Thoracic aorta (tissue), 2 donors: ENCODE measurements around the gene SLC6A4. TPM values are rescaled to one million over a fixed set of nuclear protein-coding genes. Genes with fewer than 3 reads are reported as not detected.

Experiments
- ATAC-seq: fragments of 150-250 bp; one replicate; pipeline ENCODE4 v1.8.0; 2017; ENCODE audit warnings: low read depth; ENCODE audit not compliant: insufficient number of reproducible peaks, low FRiP score
- DNase-seq: peaks from one replicate; pipeline ENCODE4 v3.0.0-alpha.2; 2020; ENCODE audit warnings: low spot score
- H3K27ac ChIP-seq, 2 donors: fragments of 200-600 bp; sonication (generic); 1 replicate in 1 of 2; 2 replicates in 1 of 2; pipeline ENCODE4 v1.5.1; 2016; ENCODE audit warnings: mild to moderate bottlenecking in 2 of 2, moderate library complexity in 2 of 2
- H3K27me3 ChIP-seq: fragments of 200-600 bp; sonication (generic); replicated peaks from 2 replicates; pipeline ENCODE4 v1.6.0; 2016; ENCODE audit warnings: mild to moderate bottlenecking; ENCODE audit not compliant: insufficient read depth
- H3K36me3 ChIP-seq: fragments of 200-600 bp; sonication (generic); one replicate; pipeline ENCODE4 v1.5.1; 2016
- H3K4me1 ChIP-seq, 2 donors: fragments of 200-600 bp; sonication (generic); 1 replicate in 1 of 2; 2 replicates in 1 of 2; pipeline versions ENCODE4 v1.5.1 to v1.6.0; 2016; ENCODE audit warnings: low read depth in 2 of 2, mild to moderate bottlenecking in 1 of 2; ENCODE audit not compliant: control insufficient read depth in 1 of 2
- H3K4me3 ChIP-seq: fragments of 200-600 bp; sonication (generic); 2 replicates; pipeline ENCODE4 v1.5.1; 2016; ENCODE audit warnings: mild to moderate bottlenecking
- H3K9me3 ChIP-seq: fragments of 200-600 bp; sonication (generic); 2 replicates; pipeline ENCODE4 v1.5.1; 2016
- total RNA-seq, 2 donors: library from RNA; depleted of rRNA; stranded (reverse); fragments of >200 nt; gene quantifications; one replicate each; pipeline versions ENCODE4 v1.1.0 to v1.2.3, GENCODE V29; 2016
- TF ChIP-seq, protein P1 (sequence below): fragments of 200-600 bp; sonication (generic); IDR thresholded peaks from one replicate; pipeline ENCODE4 v1.5.1; 2019; ENCODE audit warnings: antibody characterized with exemption

SLC6A4 gene
- total RNA-seq, 2 donors from 2014 or later = 1.6 to 15.2 TPM

DNA sequence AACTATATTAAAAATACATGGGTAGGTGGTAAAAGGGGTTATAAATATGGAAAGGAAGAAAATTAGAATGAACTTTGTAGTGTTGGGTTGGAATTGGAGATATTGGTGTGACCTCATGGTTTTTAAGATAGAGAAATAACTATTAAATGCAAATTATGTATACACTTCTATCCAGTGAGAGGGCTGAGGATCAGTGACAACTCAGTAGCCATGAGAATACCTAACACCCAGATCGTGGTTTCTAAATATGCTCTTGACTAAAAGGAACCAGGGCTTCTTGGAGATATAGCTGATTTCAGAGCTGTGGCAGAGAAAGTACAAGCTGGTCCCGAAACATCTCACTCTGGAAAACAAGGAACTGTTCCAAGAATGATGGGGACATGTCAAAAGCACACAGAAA is 44.4 kb downstream of the SLC6A4 start:
- TF ChIP-seq, protein P1, sequence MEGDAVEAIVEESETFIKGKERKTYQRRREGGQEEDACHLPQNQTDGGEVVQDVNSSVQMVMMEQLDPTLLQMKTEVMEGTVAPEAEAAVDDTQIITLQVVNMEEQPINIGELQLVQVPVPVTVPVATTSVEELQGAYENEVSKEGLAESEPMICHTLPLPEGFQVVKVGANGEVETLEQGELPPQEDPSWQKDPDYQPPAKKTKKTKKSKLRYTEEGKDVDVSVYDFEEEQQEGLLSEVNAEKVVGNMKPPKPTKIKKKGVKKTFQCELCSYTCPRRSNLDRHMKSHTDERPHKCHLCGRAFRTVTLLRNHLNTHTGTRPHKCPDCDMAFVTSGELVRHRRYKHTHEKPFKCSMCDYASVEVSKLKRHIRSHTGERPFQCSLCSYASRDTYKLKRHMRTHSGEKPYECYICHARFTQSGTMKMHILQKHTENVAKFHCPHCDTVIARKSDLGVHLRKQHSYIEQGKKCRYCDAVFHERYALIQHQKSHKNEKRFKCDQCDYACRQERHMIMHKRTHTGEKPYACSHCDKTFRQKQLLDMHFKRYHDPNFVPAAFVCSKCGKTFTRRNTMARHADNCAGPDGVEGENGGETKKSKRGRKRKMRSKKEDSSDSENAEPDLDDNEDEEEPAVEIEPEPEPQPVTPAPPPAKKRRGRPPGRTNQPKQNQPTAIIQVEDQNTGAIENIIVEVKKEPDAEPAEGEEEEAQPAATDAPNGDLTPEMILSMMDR = no peak
- peaks cover 6% of the 10 kb centered on the region for H3K36me3 ChIP-seq
- H3K27me3 ChIP-seq = no peaks in the 10 kb centered on the region
- H3K4me3 ChIP-seq = no peak overlapping the region
- ATAC-seq (no peak), DNase-seq (no peak)
- H3K27ac ChIP-seq = no peak overlapping the region
- H3K9me3 ChIP-seq = no peaks in the 10 kb centered on the region
- H3K4me1 ChIP-seq = no peaks in the 10 kb centered on the region

DNA sequence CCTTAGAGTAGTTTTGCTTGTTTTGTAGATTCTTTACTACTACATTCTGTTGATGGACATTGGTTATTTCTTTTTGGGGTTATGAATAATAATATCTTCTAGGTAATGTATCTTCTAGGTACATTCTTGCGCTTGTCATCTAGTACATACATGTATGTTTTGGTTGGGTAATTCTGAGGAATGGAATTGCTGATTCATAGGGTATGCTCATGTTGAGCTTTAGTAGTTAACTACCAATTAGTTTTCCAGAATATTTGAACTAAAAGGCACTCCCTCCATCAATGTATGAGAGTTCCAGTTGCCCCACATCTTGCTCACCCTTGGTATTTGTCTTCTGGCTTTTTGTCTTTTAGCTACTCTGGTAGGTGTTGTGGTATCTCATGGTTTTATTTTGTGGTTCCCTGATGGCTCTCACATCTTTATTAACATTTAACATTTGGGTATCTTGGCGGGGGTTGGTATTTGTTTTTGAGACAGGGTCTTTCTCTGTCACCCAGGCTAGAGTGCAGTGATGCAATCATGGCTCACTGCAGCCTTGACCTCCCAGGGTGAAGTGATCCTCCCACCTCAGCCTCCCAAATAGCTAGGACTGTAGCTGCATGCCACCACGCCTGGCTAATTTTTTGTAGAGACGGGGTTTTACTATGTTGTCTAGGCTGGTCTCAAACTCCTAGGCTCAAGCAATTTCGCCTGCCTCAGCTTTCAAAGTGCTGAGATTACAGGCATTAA is 47.1 kb downstream of the SLC6A4 start:
- peaks cover 21% of the 10 kb centered on the region for H3K36me3 ChIP-seq
- no peaks in the 10 kb centered on the region for H3K9me3 ChIP-seq
- DNase-seq = no peak
- ATAC-seq = no peak
- H3K27me3 ChIP-seq = no peaks in the 10 kb centered on the region
- H3K4me1 ChIP-seq = no peaks in the 10 kb centered on the region
- TF ChIP-seq, protein P1 = no peak
- no peak overlapping the region for H3K4me3 ChIP-seq
- H3K27ac ChIP-seq = no peak overlapping the region

DNA sequence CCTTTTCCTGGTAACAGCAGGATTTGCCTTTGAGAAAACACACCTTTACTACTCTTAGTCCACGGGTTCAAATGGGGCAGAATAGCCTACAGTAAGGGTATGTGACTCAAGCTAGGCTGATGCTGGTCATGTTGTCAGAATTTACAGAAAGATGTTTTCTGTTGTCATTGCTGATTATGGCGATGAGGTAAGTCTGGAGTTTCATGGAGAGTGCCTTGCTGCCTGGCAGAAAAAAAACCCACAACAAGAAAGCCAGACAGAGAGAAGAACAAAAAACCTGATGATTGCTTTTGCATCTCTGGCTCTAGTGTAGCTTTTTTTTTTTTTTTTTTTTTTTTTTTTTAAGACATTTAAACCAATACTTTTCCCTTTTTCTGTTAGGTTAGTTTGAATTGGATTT is 47.9 kb downstream of the SLC6A4 start:
- Histone ChIP-seq H3K27ac (no peak overlapping the region), H3K27me3 (no peaks in the 10 kb centered on the region), H3K4me1 (no peaks in the 10 kb centered on the region), H3K36me3 (peaks cover 22% of the 10 kb centered on the region), H3K9me3 (no peaks in the 10 kb centered on the region), H3K4me3 (no peak overlapping the region)
- TF ChIP-seq, protein P1 = no peak
- ATAC-seq (no peak), DNase-seq (no peak)

DNA sequence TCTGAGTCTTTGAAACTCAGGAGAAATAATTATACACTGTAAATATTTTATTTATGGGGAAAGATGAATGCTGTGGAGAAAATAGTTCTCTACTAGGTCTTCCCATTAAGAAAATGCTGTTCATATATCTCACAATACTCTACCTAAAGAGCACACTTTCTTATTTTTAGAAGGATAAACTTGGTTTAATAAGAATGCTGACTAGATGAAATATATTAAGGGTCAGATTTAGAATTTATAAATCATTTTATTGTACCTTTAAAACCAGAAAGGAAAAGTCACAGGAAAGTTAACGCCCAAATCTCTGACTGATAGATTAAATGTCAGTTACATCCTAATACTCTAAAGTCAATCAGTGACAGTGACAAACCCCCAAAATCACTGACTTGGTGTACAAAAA is 48.7 kb downstream of the SLC6A4 start:
- H3K27me3 ChIP-seq = no peaks in the 10 kb centered on the region
- no peaks in the 10 kb centered on the region for H3K4me1 ChIP-seq
- no peak overlapping the region for H3K4me3 ChIP-seq
- DNase-seq (no peak), ATAC-seq (no peak)
- H3K36me3 ChIP-seq = peaks cover 28% of the 10 kb centered on the region
- no peaks in the 10 kb centered on the region for H3K9me3 ChIP-seq
- no peak overlapping the region for H3K27ac ChIP-seq
- TF ChIP-seq, protein P1 = no peak

DNA sequence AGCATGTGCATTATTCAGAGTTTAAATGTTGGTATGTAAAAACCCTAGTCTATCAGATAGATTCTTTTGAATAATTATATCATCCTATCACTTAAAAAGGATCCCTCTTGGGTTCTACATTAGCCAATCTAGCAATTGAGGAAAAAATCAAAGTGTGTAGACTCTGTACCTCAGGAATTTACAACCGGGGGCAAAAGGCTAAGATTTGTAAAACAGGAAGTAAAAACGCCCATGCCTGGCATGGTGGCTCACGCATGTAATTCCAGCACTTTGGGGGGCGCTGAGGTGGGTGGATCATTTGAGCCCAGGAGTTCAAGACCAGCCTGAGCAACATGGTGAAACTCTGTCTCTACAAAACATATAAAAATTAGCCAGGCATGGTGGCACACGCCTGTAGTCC is 58.6 kb downstream of the SLC6A4 start:
- DNase-seq (no peak), ATAC-seq (no peak)
- Histone ChIP-seq H3K4me3 (no peak overlapping the region), H3K4me1 (no peaks in the 10 kb centered on the region), H3K36me3 (peaks cover 8% of the 10 kb centered on the region), H3K9me3 (no peaks in the 10 kb centered on the region), H3K27me3 (no peaks in the 10 kb centered on the region), H3K27ac (no peak overlapping the region)
- TF ChIP-seq, protein P1 = no peak
